ENCODE results near the gene CASK.
"Not testable (repeated sequence)": the region's sequence is repeated elsewhere in the genome, so short reads cannot be mapped to it uniquely, and the experiment has no call there.

CASK gene

GRCh38 chrX:41684138-41684537 lies 239.2 kb downstream of the CASK start:
- Mint-ChIP-seq H3K27me3 (no peaks in the 10 kb centered on the region), H3K9me3 (no peaks in the 10 kb centered on the region), H3K27ac (no peak overlapping the region), H3K4me1 (peaks cover 20% of the 10 kb centered on the region), H3K4me3 (no peak overlapping the region), H3K36me3 (no peaks in the 10 kb centered on the region)
- ATAC-seq: no peak

- Mint-ChIP-seq H3K27ac (no peak overlapping the region), H3K9me3 (no peaks in the 10 kb centered on the region), H3K4me3 (no peak overlapping the region), H3K4me1 (peaks cover 10% of the 10 kb centered on the region), H3K27me3 (no peaks in the 10 kb centered on the region), H3K36me3 (peaks cover 19% of the 10 kb centered on the region)
- ATAC-seq: no peak
Observed at GRCh38 chrX:41677183-41678060, 245.9 kb downstream of the CASK start.

GRCh38 chrX:41676361-41676760 lies 247.0 kb downstream of the CASK start:
- H3K4me3 Mint-ChIP-seq, H3K9me3 Mint-ChIP-seq, ATAC-seq, H3K27me3 Mint-ChIP-seq, H3K4me1 Mint-ChIP-seq, H3K27ac Mint-ChIP-seq: not testable (repeated sequence)
- peaks cover 19% of the 10 kb centered on the region for H3K36me3 Mint-ChIP-seq

- no peak for ATAC-seq
- Mint-ChIP-seq H3K4me3 (no peak overlapping the region), H3K4me1 (peaks cover 10% of the 10 kb centered on the region), H3K36me3 (peaks cover 19% of the 10 kb centered on the region), H3K27me3 (no peaks in the 10 kb centered on the region), H3K9me3 (no peaks in the 10 kb centered on the region), H3K27ac (no peak overlapping the region)
Observed at GRCh38 chrX:41672643-41673042, 250.7 kb downstream of the CASK start.

- peaks cover 8% of the 10 kb centered on the region for H3K36me3 Mint-ChIP-seq
- H3K27ac Mint-ChIP-seq: no peak overlapping the region
Observed at GRCh38 chrX:41671082-41671481, 252.3 kb downstream of the CASK start.

GRCh38 chrX:41670112-41670511 lies 253.2 kb downstream of the CASK start:
- Mint-ChIP-seq H3K4me3 (no peak overlapping the region), H3K9me3 (no peaks in the 10 kb centered on the region), H3K27me3 (no peaks in the 10 kb centered on the region), H3K4me1 (peaks cover 21% of the 10 kb centered on the region), H3K27ac (no peak overlapping the region), H3K36me3 (peaks cover 16% of the 10 kb centered on the region)
- ATAC-seq: no peak

More at GRCh38 chrX:41671082-41671481, 252.3 kb downstream of the CASK start:
- Mint-ChIP-seq H3K27me3 (no peaks in the 10 kb centered on the region), H3K4me1 (peaks cover 13% of the 10 kb centered on the region), H3K9me3 (no peaks in the 10 kb centered on the region), H3K4me3 (no peak overlapping the region)
- ATAC-seq: no peak

GRCh38 chrX:41667631-41668030 lies 255.7 kb downstream of the CASK start:
- Mint-ChIP-seq H3K36me3 (peaks cover 8% of the 10 kb centered on the region), H3K27ac (no peak overlapping the region), H3K4me1 (peaks cover 12% of the 10 kb centered on the region), H3K27me3 (no peaks in the 10 kb centered on the region), H3K4me3 (no peak overlapping the region), H3K9me3 (no peaks in the 10 kb centered on the region)
- no peak for ATAC-seq

- Mint-ChIP-seq H3K4me3 (no peak overlapping the region), H3K27me3 (no peaks in the 10 kb centered on the region), H3K27ac (no peak overlapping the region), H3K9me3 (no peaks in the 10 kb centered on the region), H3K4me1 (peaks cover 12% of the 10 kb centered on the region), H3K36me3 (peaks cover 8% of the 10 kb centered on the region)
- no peak for ATAC-seq
Observed at GRCh38 chrX:41666251-41666650, 257.1 kb downstream of the CASK start.

- Mint-ChIP-seq H3K4me1 (peaks cover 12% of the 10 kb centered on the region), H3K9me3 (no peaks in the 10 kb centered on the region), H3K27me3 (no peaks in the 10 kb centered on the region), H3K36me3 (peaks cover 8% of the 10 kb centered on the region), H3K27ac (peak overlapping the region; percentile 47), H3K4me3 (no peak overlapping the region)
- no peak for ATAC-seq
Observed at GRCh38 chrX:41665686-41666085, 257.7 kb downstream of the CASK start.

- Mint-ChIP-seq H3K27ac (peak overlapping the region; percentile 47), H3K9me3 (no peaks in the 10 kb centered on the region), H3K27me3 (no peaks in the 10 kb centered on the region), H3K4me3 (no peak overlapping the region), H3K4me1 (peaks cover 12% of the 10 kb centered on the region), H3K36me3 (peaks cover 12% of the 10 kb centered on the region)
- no peak for ATAC-seq
Observed at GRCh38 chrX:41664908-41665307, 258.4 kb downstream of the CASK start.

- H3K4me1 Mint-ChIP-seq: peaks cover 12% of the 10 kb centered on the region
- H3K27ac Mint-ChIP-seq: no peak overlapping the region
- H3K36me3 Mint-ChIP-seq: peaks cover 12% of the 10 kb centered on the region
- no peak overlapping the region for H3K4me3 Mint-ChIP-seq
- ATAC-seq: peak; percentile 54
- no peaks in the 10 kb centered on the region for H3K27me3 Mint-ChIP-seq
- no peaks in the 10 kb centered on the region for H3K9me3 Mint-ChIP-seq
Observed at GRCh38 chrX:41664375-41664901, 258.9 kb downstream of the CASK start.

GRCh38 chrX:41661366-41662095 lies 261.8 kb downstream of the CASK start:
- H3K27ac Mint-ChIP-seq: no peak overlapping the region
- peaks cover 32% of the 10 kb centered on the region for H3K36me3 Mint-ChIP-seq
- no peak overlapping the region for H3K4me3 Mint-ChIP-seq
- H3K4me1 Mint-ChIP-seq: peaks cover 12% of the 10 kb centered on the region
- ATAC-seq: no peak
- H3K9me3 Mint-ChIP-seq: no peaks in the 10 kb centered on the region
- H3K27me3 Mint-ChIP-seq: no peaks in the 10 kb centered on the region

- Mint-ChIP-seq H3K27me3 (no peaks in the 10 kb centered on the region), H3K4me1 (peaks cover 8% of the 10 kb centered on the region), H3K9me3 (peaks cover 3% of the 10 kb centered on the region), H3K27ac (no peak overlapping the region), H3K36me3 (peaks cover 64% of the 10 kb centered on the region), H3K4me3 (no peak overlapping the region)
- no peak for ATAC-seq
Observed at GRCh38 chrX:41655631-41656030, 267.7 kb downstream of the CASK start.

- H3K4me3 Mint-ChIP-seq: no peak overlapping the region
Observed at GRCh38 chrX:41655101-41655500, 268.3 kb downstream of the CASK start.

GRCh38 chrX:41653125-41653524 lies 270.2 kb downstream of the CASK start:
- no peak for ATAC-seq
- Mint-ChIP-seq H3K4me1 (peaks cover 8% of the 10 kb centered on the region), H3K36me3 (peaks cover 73% of the 10 kb centered on the region), H3K27me3 (no peaks in the 10 kb centered on the region), H3K4me3 (no peak overlapping the region), H3K27ac (no peak overlapping the region), H3K9me3 (peaks cover 9% of the 10 kb centered on the region)

More at GRCh38 chrX:41655101-41655500, 268.3 kb downstream of the CASK start:
- no peak for ATAC-seq
- H3K9me3 Mint-ChIP-seq: peaks cover 3% of the 10 kb centered on the region
- no peaks in the 10 kb centered on the region for H3K27me3 Mint-ChIP-seq
- peaks cover 8% of the 10 kb centered on the region for H3K4me1 Mint-ChIP-seq
- peaks cover 67% of the 10 kb centered on the region for H3K36me3 Mint-ChIP-seq
- H3K27ac Mint-ChIP-seq: no peak overlapping the region

All from stimulated activated memory B cell treated with anti-CD40 and anti-IgM and Interleukin-4, amounts not matched to agents 10 μg/mL and 1 μg/mL and 100 μg/mL, for 72 hours (primary cell).